Hepatocyte (in vitro differentiated cells): Measurements from ENCODE around the gene CTR9. TPM values are rescaled to one million over a fixed set of nuclear protein-coding genes. Genes with fewer than 3 reads are reported as not detected.

ENCODE experiments used
- DNase-seq: peaks from one replicate; pipeline ENCODE4 v3.0.0-alpha.2; 2016; ENCODE audit warnings: low spot score
- H2AFZ ChIP-seq: fragments of 200-600 bp; sonication (generic); 2 replicates; pipeline ENCODE4 v1.6.0; 2016; ENCODE audit warnings: antibody characterized with exemption, mild to moderate bottlenecking
- H3K27ac ChIP-seq: fragments of 200-600 bp; sonication (generic); 2 replicates; pipeline ENCODE4 v1.5.1; 2016; ENCODE audit warnings: mild to moderate bottlenecking
- H3K27me3 ChIP-seq: fragments of 200-600 bp; sonication (generic); 2 replicates; pipeline ENCODE4 v1.6.1; 2016
- H3K36me3 ChIP-seq: fragments of 200-600 bp; sonication (generic); replicated peaks from 2 replicates; pipeline ENCODE4 v1.5.1; 2016; ENCODE audit warnings: low read depth; ENCODE audit not compliant: insufficient read depth
- H3K4me1 ChIP-seq: fragments of 200-600 bp; sonication (generic); 2 replicates; pipeline ENCODE4 v1.5.1; 2016; ENCODE audit warnings: mild to moderate bottlenecking, moderate library complexity; ENCODE audit not compliant: insufficient read depth
- H3K4me2 ChIP-seq: fragments of 200-600 bp; sonication (generic); 2 replicates; pipeline ENCODE4 v1.6.0; 2016
- H3K4me3 ChIP-seq: fragments of 200-600 bp; sonication (generic); 2 replicates; pipeline ENCODE4 v1.5.1; 2016; ENCODE audit warnings: mild to moderate bottlenecking
- H3K79me2 ChIP-seq: fragments of 200-600 bp; sonication (generic); 2 replicates; pipeline ENCODE4 v1.6.0; 2017; ENCODE audit warnings: mild to moderate bottlenecking
- H3K9me2 ChIP-seq: fragments of 200-600 bp; sonication (generic); replicated peaks from 2 replicates; pipeline ENCODE4 v1.6.0; 2017; ENCODE audit warnings: mild to moderate bottlenecking; ENCODE audit not compliant: insufficient read depth
- H3K9me3 ChIP-seq: fragments of 200-600 bp; sonication (generic); 2 replicates; pipeline ENCODE4 v1.5.1; 2016; ENCODE audit warnings: low read depth, mild to moderate bottlenecking
- H4K20me1 ChIP-seq: fragments of 200-600 bp; sonication (generic); 2 replicates; pipeline ENCODE4 v1.6.0; 2016; ENCODE audit warnings: mild to moderate bottlenecking; ENCODE audit not compliant: insufficient read depth, poor library complexity, severe bottlenecking
- CTCF ChIP-seq: fragments of 200-600 bp; sonication (generic); IDR thresholded peaks from 2 replicates; pipeline ENCODE4 v1.5.1; 2016; ENCODE audit warnings: antibody characterized with exemption, mild to moderate bottlenecking; ENCODE audit not compliant: poor library complexity
- EZH2 ChIP-seq: fragments of 200-600 bp; sonication (generic); IDR thresholded peaks from 2 replicates; pipeline ENCODE4 v1.6.1; 2016; ENCODE audit warnings: antibody characterized with exemption, mild to moderate bottlenecking, borderline replicate concordance
- EZH2phosphoT487 ChIP-seq: fragments of 200-600 bp; sonication (generic); IDR thresholded peaks from one replicate; pipeline ENCODE4 v1.6.1; 2018; ENCODE audit warnings: antibody characterized with exemption, mild to moderate bottlenecking, low read depth, moderate library complexity; ENCODE audit not compliant: unreplicated experiment, severe bottlenecking
- WGBS: methylation state at CpG from one replicate; pipeline ENCODE4 v1.1.6; 2016; ENCODE audit warnings: low lambda C conversion rate; ENCODE audit errors: missing lambda C conversion rate; 5-methylcytosine and 5-hydroxymethylcytosine counted together
- polyA plus RNA-seq: library from polyadenylated mRNA; unstranded; fragments of >200 nt; fragmentation: Nextera tagmentation; extraction: Ambion mirVana; gene quantifications from 2 replicates; pipeline ENCODE4 v1.2.1, GENCODE V29; 2016
- total RNA-seq: library from RNA; depleted of rRNA; stranded (reverse); fragments of >200 nt; gene quantifications from 2 replicates; pipeline ENCODE4 v1.2.3, GENCODE V29; 2014

Gene CTR9
- total and polyA plus RNA-seq, 2 experiments from 2014 or later = 24.4 to 28.0 TPM

DNA sequence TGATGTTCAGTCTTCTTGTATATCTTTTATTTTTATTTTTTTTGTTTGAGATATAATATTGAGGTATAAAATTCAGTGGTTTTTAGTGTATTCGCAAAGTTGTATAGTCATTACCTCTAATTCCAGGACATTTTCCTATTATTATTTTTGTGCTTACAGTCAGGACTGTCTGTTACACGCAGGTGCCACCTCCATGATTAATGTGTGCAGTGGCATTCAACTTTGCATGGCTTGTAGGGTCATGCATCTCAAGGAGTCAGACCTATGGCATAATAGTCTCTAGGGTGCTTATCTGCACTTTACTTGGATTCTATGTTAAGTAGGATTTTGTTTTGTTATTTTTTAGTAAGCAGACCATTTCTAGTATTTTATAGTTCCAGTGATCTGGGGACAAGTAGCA is 1.0 kb downstream of the CTR9 start:
- Histone ChIP-seq H3K4me3 (peak overlapping the region; percentile 79), H3K27me3 (no peaks in the 10 kb centered on the region), H3K79me2 (peaks cover 28% of the 10 kb centered on the region), H3K36me3 (no peaks in the 10 kb centered on the region), H3K4me1 (peaks cover 8% of the 10 kb centered on the region), H2AFZ (peak overlapping the region; percentile 74), H3K27ac (peak overlapping the region; percentile 96), H3K9me2 (no peaks in the 10 kb centered on the region), H4K20me1 (no peaks in the 10 kb centered on the region), H3K9me3 (no peaks in the 10 kb centered on the region), H3K4me2 (peak overlapping the region; percentile 86)
- 77% methylated on average over 2 of the region's 2 CpGs for WGBS
- no peak for TF ChIP-seq CTCF
- no peak for TF ChIP-seq EZH2
- TF ChIP-seq EZH2phosphoT487 = no peak
- no peak for DNase-seq

DNA sequence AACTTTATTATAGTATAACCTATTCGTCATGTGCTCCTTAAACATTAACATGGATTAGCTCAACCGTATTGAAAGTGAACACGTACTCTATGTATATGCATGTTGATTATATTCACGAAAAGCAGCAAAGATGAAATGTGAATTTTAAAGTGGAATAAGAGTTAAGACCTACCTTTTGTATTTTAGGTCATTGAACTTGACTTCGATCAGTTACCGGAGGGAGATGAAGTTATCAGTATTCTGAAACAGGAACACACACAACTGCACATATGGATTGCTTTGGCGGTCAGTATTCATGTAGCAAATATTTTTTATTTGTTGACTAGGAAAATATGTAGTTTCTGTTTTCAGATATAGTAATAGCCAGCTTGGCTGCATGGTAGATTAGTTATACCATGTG is 1.4 kb downstream of the CTR9 start:
- Histone ChIP-seq H3K36me3 (no peaks in the 10 kb centered on the region), H3K79me2 (peaks cover 28% of the 10 kb centered on the region), H2AFZ (no peak overlapping the region), H4K20me1 (no peaks in the 10 kb centered on the region), H3K27ac (no peak overlapping the region), H3K27me3 (no peaks in the 10 kb centered on the region), H3K4me3 (peak overlapping the region; percentile 79), H3K4me2 (peak overlapping the region; percentile 86), H3K9me3 (no peaks in the 10 kb centered on the region), H3K4me1 (peaks cover 8% of the 10 kb centered on the region), H3K9me2 (no peaks in the 10 kb centered on the region)
- no peak for DNase-seq
- TF ChIP-seq EZH2phosphoT487 (no peak), EZH2 (no peak), CTCF (no peak)
- WGBS = 82% methylated on average over 7 of the region's 7 CpGs

DNA sequence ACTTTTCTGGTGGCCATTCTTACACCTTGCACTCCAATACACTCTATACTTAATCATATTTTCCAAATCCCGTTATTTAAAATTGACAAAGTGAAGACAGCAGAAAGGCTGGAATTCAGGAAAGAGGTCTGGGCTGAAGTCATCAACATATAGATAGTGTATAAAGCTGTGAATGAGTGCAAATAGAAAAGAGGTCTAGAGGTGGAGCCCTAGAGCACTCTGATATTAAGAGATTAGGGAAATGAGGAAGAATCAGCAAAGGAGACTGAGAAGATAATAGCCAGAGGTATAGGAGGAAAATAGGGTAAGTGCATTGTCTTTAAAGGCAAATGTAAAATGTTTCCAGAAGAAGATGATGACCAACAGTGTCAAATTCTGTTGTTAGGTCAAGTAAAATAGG is 7.9 kb downstream of the CTR9 start:
- Histone ChIP-seq H3K9me3 (no peaks in the 10 kb centered on the region), H3K4me1 (no peaks in the 10 kb centered on the region), H4K20me1 (no peaks in the 10 kb centered on the region), H3K4me2 (no peak overlapping the region), H3K27ac (no peak overlapping the region), H2AFZ (no peak overlapping the region), H3K27me3 (no peaks in the 10 kb centered on the region), H3K36me3 (no peaks in the 10 kb centered on the region), H3K79me2 (peaks cover 9% of the 10 kb centered on the region), H3K9me2 (no peaks in the 10 kb centered on the region), H3K4me3 (no peak overlapping the region)
- WGBS = 94% methylated on average over 1 of the region's 1 CpG
- TF ChIP-seq CTCF (no peak), EZH2 (no peak), EZH2phosphoT487 (no peak)
- DNase-seq = no peak
